Heart left ventricle (tissue), 13 donors: ENCODE data around the gene ZC3H12C.

Experiments used
- CTCF ChIP-seq, 12 donors: fragments of 200-600 bp; sonication (generic) in 4 of 12; IDR thresholded peaks; one replicate each; pipeline versions ENCODE4 v1.5.0 to v1.8.0; 2018 to 2022; ENCODE audit warnings: antibody characterized with exemption in 12 of 12, mild to moderate bottlenecking in 5 of 12
- POLR2A ChIP-seq, 2 donors: fragments of 450-650 bp; IDR thresholded peaks; one replicate each; pipeline ENCODE4 v1.6.1; 2017; ENCODE audit warnings: antibody characterized with exemption in 2 of 2, mild to moderate bottlenecking in 2 of 2, moderate library complexity in 2 of 2
- donor health status: ischemic (EF 13 %, LVEDD 7.1; RV severe dilation, severe dysfunction).
- donor health status: DM: no; HTN: yes; CAD: no.
- donor health status: DM: no; HTN: no; CAD: no.
- donor health status: ischemic (EF 25% LVEDD 6.9; RV normal size, moderate dysfunction).
- donor health status: ischemic (EF 25% LVEDD 5.7; RV mildly dilated, moderate dysfunction).
- donor health status: ischemic (EF 35%, LVEDD 5.7; RV mildly dilated, moderate dysfunction).
- donor health status: nonischemic (EF 11% LVEDD 7.7; RV severe dilation, severe dysfunction).
- donor health status: DM: yes; HTN: yes; CAD: no.
- donor health status: PGD.
- donor health status: ischemic (EF 29% LVEDD 5.4; RV normal size, mild dysfunction).
- donor health status: nonischemic (EF 23%, LVEDD 6.1; RV moderate dilation, normal function).

GRCh38 chr11:110081462-110082376, 11.5 kb upstream of the ZC3H12C start:
- no peak for TF ChIP-seq CTCF (IDR thresholded peaks at IDR 0.05)
- TF ChIP-seq POLR2A (IDR thresholded peaks at IDR 0.05): no peak
